Effector memory CD4-positive, alpha-beta T cell (primary cell): ENCODE measurements around the gene UBE4A.
A peak's percentile ranks its signal among the peaks of the same experiment; 100 is the strongest.
"Not testable (repeated sequence)": the region's sequence is repeated elsewhere in the genome, so short reads cannot be mapped to it uniquely, and the experiment has no call there.

Source experiments
- DNase-seq, 3 donors: peaks; one replicate each; pipeline ENCODE4 v3.0.0-alpha.2; 2020
- H3K27ac ChIP-seq: 2 replicates; pipeline ENCODE4 v1.7.0; 2013; ENCODE audit warnings: mild to moderate bottlenecking, low read length, moderate library complexity; ENCODE audit not compliant: insufficient read depth, poor library complexity, severe bottlenecking
- H3K27me3 ChIP-seq: replicated peaks from 2 replicates; pipeline ENCODE4 v1.7.0; 2013; ENCODE audit warnings: mild to moderate bottlenecking, low read length; ENCODE audit not compliant: insufficient read depth, control insufficient read depth, poor library complexity, severe bottlenecking
- H3K36me3 ChIP-seq: 2 replicates; pipeline ENCODE4 v1.7.0; 2013; ENCODE audit warnings: mild to moderate bottlenecking, low read length, moderate library complexity; ENCODE audit not compliant: control insufficient read depth, insufficient read depth
- H3K4me1 ChIP-seq: 2 replicates; pipeline ENCODE4 v1.7.0; 2013; ENCODE audit warnings: low read length, mild to moderate bottlenecking; ENCODE audit not compliant: control insufficient read depth, insufficient read depth, poor library complexity, severe bottlenecking
- H3K4me3 ChIP-seq: 2 replicates; pipeline ENCODE4 v1.7.0; 2013; ENCODE audit warnings: low read length, low read depth, mild to moderate bottlenecking; ENCODE audit not compliant: insufficient read depth, poor library complexity, severe bottlenecking
- H3K9me3 ChIP-seq: 2 replicates; pipeline ENCODE4 v1.7.0; 2013; ENCODE audit warnings: mild to moderate bottlenecking, low read length, moderate library complexity; ENCODE audit not compliant: control insufficient read depth

Gene UBE4A

DNA sequence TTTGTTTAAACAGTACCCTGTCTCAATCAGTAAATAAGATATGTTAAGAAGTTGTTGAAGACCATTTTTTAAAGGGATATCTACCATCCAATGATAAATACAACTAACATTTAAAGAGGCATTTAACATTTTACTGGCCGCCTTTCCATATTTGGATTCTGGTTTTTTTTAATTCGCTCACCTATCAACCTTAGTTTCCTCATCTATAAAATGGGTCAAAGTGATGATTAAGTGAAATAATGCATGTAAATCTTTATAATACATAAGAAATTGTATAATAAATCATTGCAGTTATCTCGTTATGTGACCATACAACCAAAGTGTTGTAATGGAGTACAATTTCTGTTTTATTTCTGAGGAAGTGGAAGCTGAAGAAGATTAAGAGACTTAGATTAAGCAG is 24.3 kb downstream of the UBE4A start:
- Histone ChIP-seq H3K4me3 (no peak overlapping the region), H3K36me3 (peaks cover 97% of the 10 kb centered on the region)

GRCh38 chr11:118396097-118396501 is 36.7 kb downstream of the UBE4A start:
- H3K9me3 ChIP-seq = no peaks in the 10 kb centered on the region
- no peak for DNase-seq
- peak overlapping the region; percentile 54 for H3K27ac ChIP-seq
- H3K4me3 ChIP-seq = no peak overlapping the region
- H3K36me3 ChIP-seq = peaks cover 42% of the 10 kb centered on the region
- no peaks in the 10 kb centered on the region for H3K27me3 ChIP-seq
- H3K4me1 ChIP-seq = peaks cover 10% of the 10 kb centered on the region

More for the DNA sequence above, 24.3 kb downstream of the UBE4A start:
- Histone ChIP-seq H3K9me3 (no peaks in the 10 kb centered on the region), H3K27me3 (no peaks in the 10 kb centered on the region), H3K4me1 (no peaks in the 10 kb centered on the region), H3K27ac (no peak overlapping the region)
- no peak for DNase-seq

DNA sequence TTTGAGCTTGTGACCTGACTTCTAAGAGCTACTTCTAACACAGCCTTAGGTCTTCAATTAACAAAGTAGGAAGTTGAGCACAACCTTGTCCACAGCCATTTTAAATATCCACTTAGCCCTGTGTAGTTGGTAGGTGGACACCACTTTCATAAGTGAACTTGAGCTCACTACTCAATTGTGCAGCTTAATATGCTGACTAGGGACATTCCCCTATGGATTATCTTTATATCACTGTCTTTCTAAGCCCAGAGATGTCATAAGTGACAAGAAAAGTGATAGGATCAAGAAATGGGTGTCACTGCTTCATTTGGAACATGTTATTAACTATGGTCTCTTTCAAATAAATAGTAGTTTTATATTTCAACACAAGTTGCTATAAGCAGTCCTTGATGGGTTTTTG is 38.0 kb downstream of the UBE4A start:
- Histone ChIP-seq H3K27me3 (no peaks in the 10 kb centered on the region), H3K4me3 (no peak overlapping the region), H3K27ac (peak overlapping the region; percentile 90), H3K36me3 (peaks cover 34% of the 10 kb centered on the region), H3K9me3 (no peaks in the 10 kb centered on the region), H3K4me1 (peaks cover 10% of the 10 kb centered on the region)
- DNase-seq = no peak

DNA sequence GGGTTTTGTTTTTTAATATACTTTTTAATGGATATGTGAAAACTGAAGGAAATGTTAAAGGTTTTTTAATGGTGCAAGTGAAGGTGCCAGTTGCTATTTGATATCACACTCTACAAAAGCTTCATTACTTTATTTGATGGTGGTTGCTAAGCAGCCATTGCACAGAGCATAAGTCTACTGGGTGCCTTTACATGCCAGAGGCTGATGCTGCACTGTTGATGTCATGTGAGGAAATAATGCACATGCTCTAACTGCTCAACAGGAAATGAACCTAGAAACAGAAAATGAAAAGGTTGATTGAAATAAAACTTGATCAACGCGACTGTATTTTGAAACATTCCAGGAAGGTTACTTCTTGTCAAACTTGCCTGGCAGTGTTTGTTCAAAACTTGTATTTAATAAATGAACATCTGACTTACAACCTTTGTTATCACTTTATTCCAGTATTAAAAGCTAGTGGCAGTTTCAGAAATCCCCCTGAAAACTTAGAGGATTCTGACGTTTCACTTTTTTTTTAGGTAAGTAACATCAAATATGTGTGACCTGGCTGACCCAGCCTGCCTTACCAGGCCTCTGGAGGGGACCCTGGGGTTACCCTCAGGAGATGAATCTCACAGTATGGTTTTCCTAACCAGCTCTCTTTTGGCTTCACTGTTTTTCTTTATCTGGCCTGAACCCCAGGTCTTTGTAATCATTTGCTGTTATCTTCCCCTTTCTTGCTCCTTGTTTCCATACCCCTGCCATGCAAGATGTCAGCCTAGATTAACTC is 39.6 kb downstream of the UBE4A start:
- peaks cover 21% of the 10 kb centered on the region for H3K36me3 ChIP-seq
- peak; percentile 32 to 52 (median 50) for DNase-seq
- peak overlapping the region; percentile 90 for H3K27ac ChIP-seq
- H3K9me3 ChIP-seq = no peaks in the 10 kb centered on the region
- H3K4me1 ChIP-seq = peaks cover 15% of the 10 kb centered on the region
- H3K27me3 ChIP-seq = no peaks in the 10 kb centered on the region
- no peak overlapping the region for H3K4me3 ChIP-seq

DNA sequence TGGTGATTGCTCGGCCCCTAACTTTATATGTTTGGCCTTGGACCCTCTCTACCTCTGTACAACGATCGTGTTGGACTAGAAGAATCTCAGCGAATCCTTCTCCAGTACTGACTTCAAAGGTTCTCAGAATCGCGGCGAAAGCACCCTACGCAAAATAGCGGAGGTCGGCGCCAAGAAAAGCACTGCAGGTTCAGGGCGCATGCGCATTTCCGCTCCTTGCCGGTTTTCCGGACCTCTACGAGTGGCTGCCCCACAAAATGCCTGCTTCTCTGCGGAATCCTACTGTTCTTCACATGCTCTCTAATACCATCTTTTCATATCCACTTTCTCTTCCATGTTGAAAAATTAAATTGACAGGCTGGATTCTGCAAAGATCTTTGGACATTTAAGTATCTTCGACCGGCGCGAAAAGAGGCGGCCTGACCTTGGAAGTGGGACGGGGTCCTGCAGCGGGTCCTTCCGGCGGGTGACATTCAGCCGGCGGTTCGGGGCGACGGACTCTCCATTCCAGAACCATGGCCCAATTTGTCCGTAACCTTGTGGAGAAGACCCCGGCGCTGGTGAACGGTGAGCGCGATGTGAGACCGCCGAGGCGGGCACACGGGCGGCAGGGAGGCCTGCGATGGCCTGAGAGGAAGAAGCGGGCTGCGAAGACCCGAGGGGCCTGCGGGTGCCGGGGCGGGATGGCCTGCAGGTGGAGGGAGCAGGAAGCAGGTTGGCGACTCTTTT is 41.9 kb downstream of the UBE4A start, which contains the start of gene ATP5MG:
Gene ATP5MG (plus strand): TSS at position 456 of the 729 bp plus-strand sequence. CDS start 60 bp downstream, at position 516.
- Histone ChIP-seq H3K27me3 (no peaks in the 10 kb centered on the region), H3K4me3 (peak within 1 kb of the TSS; percentile 87), H3K9me3 (no peaks in the 10 kb centered on the region), H3K4me1 (peaks cover 15% of the 10 kb centered on the region), H3K36me3 (peaks cover 13% of the 10 kb centered on the region), H3K27ac (peak within 1 kb of the TSS; percentile 90)
- DNase-seq = peak; percentile 81 to 89 (median 84)

GRCh38 chr11:118401880-118402590 is 42.6 kb downstream of the UBE4A start:
- H3K27ac ChIP-seq = peak overlapping the region; percentile 90
- no peaks in the 10 kb centered on the region for H3K9me3 ChIP-seq
- H3K36me3 ChIP-seq = peaks cover 10% of the 10 kb centered on the region
- no peaks in the 10 kb centered on the region for H3K27me3 ChIP-seq
- H3K4me1 ChIP-seq = peaks cover 15% of the 10 kb centered on the region
- DNase-seq = no peak
- H3K4me3 ChIP-seq = peak overlapping the region; percentile 87

- not testable (repeated sequence) for DNase-seq, H3K9me3 ChIP-seq, H3K27me3 ChIP-seq
- peaks cover 14% of the 10 kb centered on the region for H3K36me3 ChIP-seq
- H3K4me3 ChIP-seq = peak overlapping the region; percentile 87
- H3K4me1 ChIP-seq = peaks cover 15% of the 10 kb centered on the region
- peak overlapping the region; percentile 90 for H3K27ac ChIP-seq
Observed at GRCh38 chr11:118402594-118402993, 43.2 kb downstream of the UBE4A start.

GRCh38 chr11:118406599-118407166 is 47.3 kb downstream of the UBE4A start:
- peaks cover 5% of the 10 kb centered on the region for H3K4me1 ChIP-seq
- no peaks in the 10 kb centered on the region for H3K27me3 ChIP-seq
- H3K36me3 ChIP-seq = peaks cover 29% of the 10 kb centered on the region
- H3K4me3 ChIP-seq = no peak overlapping the region
- no peak for DNase-seq
- no peaks in the 10 kb centered on the region for H3K9me3 ChIP-seq
- no peak overlapping the region for H3K27ac ChIP-seq

DNA sequence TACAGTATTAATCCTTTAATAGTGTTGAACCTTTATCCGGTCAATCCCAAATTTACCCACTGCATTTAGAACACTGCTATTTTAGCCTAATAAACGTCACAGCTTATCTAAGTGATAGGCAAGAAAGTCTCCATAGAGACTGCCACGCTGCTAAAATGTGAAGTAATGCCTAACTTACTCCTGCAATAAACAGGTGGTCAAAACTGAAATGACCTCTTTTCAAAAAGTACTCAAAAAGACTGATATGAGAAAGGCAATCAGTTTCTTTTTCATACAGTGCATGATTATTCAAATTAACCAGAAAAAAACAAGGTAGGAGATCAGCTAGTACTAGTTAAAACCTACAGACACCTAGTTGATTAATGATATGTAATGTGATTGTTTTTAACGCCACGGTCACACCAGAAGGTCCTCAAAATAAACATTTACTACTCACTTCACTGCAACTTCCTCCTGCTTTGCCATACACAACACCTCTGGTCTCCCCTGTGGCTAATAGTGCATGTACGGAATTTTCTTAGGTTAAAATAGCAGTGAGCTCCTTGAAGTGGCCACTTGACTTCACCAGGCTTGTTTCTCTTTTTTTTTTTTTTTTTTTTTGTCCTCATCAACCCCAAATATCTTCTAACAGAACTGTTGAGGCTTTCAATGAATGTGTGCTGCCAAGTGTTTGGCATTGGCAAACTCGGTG is 50.8 kb downstream of the UBE4A start:
- H3K27ac ChIP-seq = no peak overlapping the region
- H3K4me1 ChIP-seq = no peaks in the 10 kb centered on the region
- no peaks in the 10 kb centered on the region for H3K27me3 ChIP-seq
- no peak for DNase-seq
- peaks cover 30% of the 10 kb centered on the region for H3K36me3 ChIP-seq
- no peaks in the 10 kb centered on the region for H3K9me3 ChIP-seq
- H3K4me3 ChIP-seq = no peak overlapping the region
